ENCODE results near the gene SLC13A1. TPM values are rescaled to one million over a fixed set of nuclear protein-coding genes. Genes with fewer than 3 reads are reported as not detected.

The SLC13A1 gene
- total RNA-seq, 4 donors from 2014 or later = 26.2 to 93.2 (median 33.8) TPM; not detected in 1

DNA sequence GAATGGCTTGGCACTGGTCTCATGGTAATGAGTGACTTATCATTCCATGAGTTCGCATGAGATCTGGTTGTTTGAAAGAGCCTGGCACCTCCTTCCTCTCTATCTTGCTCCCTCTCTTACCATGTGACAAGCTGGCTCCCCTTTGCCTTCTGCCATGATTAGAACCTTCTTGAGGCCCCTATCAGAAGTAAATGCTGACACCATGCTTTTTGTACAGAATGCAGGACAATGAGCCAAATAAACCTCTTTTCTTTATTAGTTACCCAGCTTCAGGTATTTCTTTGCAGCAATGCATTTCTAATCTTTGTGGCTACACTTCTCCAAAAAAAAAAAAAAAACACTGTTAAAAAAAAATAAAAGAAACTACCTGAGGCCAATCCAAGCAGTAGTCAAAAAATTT is 17.1 kb upstream of the SLC13A1 start:
- no peak for TF ChIP-seq POLR2A (IDR thresholded peaks at IDR 0.05)
- TF ChIP-seq, protein P1, sequence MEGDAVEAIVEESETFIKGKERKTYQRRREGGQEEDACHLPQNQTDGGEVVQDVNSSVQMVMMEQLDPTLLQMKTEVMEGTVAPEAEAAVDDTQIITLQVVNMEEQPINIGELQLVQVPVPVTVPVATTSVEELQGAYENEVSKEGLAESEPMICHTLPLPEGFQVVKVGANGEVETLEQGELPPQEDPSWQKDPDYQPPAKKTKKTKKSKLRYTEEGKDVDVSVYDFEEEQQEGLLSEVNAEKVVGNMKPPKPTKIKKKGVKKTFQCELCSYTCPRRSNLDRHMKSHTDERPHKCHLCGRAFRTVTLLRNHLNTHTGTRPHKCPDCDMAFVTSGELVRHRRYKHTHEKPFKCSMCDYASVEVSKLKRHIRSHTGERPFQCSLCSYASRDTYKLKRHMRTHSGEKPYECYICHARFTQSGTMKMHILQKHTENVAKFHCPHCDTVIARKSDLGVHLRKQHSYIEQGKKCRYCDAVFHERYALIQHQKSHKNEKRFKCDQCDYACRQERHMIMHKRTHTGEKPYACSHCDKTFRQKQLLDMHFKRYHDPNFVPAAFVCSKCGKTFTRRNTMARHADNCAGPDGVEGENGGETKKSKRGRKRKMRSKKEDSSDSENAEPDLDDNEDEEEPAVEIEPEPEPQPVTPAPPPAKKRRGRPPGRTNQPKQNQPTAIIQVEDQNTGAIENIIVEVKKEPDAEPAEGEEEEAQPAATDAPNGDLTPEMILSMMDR (IDR thresholded peaks at IDR 0.05) = no peak
- no peak overlapping the region for H3K27ac ChIP-seq
- no peaks in the 10 kb centered on the region for H3K4me1 ChIP-seq
- no peak overlapping the region for H3K4me3 ChIP-seq
- DNase-seq = no peak
- H3K9me3 ChIP-seq = no peaks in the 10 kb centered on the region
- H3K27me3 ChIP-seq = no peaks in the 10 kb centered on the region
- H3K36me3 ChIP-seq = no peaks in the 10 kb centered on the region

DNA sequence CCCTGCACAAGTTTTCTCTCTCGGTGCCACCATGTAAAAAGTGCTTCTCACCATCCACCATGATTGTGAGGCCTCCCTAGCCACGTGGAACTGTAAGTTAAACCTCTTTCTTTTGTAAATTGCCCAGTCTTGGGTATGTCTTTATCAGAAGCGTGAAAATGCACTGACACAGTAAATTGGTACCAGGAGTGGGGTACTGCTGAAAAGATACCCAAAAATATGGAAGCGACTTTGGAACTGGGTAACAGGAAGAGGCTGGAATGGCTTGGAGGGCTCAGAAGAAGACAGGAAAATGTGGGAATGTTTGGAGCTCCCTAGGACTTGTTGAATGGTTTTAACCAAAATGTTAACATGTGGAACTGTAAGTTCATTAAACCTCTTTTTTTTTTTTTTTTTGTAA is 15.6 kb upstream of the SLC13A1 start:
- Histone ChIP-seq H3K4me3 (no peak overlapping the region), H3K36me3 (no peaks in the 10 kb centered on the region), H3K27me3 (no peaks in the 10 kb centered on the region), H3K9me3 (no peaks in the 10 kb centered on the region), H3K4me1 (peaks cover 0 to 4% (median 0%) of the 10 kb centered on the region in 4 donors), H3K27ac (no peak overlapping the region)
- TF ChIP-seq POLR2A (IDR thresholded peaks at IDR 0.05) = no peak
- TF ChIP-seq, protein P1 (IDR thresholded peaks at IDR 0.05) = no peak
- DNase-seq = no peak

DNA sequence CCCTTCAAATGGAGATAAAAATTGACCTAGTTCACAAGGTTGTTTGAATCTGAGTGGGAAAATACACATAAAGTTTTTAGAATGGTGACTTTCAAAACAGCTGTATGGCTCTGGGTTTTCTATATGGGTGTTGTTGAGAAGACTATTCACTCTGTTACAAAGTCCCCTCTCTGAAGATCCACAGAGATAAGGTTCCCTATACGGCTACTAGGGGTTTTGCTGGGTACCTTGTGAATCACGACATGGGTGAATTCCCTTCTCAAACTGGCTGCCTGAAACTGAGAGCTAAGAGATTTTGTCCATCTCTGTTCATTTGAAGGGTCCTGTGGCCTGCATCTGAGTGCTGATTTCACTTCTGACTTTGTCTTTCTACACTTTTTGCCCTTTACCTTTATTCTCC is 11.8 kb upstream of the SLC13A1 start:
- H3K36me3 ChIP-seq = no peaks in the 10 kb centered on the region
- no peaks in the 10 kb centered on the region for H3K27me3 ChIP-seq
- H3K27ac ChIP-seq = no peak overlapping the region
- H3K9me3 ChIP-seq = no peaks in the 10 kb centered on the region
- no peak for DNase-seq
- peaks cover 0 to 8% (median 0%) of the 10 kb centered on the region in 4 donors for H3K4me1 ChIP-seq
- no peak overlapping the region for H3K4me3 ChIP-seq
- no peak for TF ChIP-seq POLR2A (IDR thresholded peaks at IDR 0.05)
- TF ChIP-seq, protein P1 (IDR thresholded peaks at IDR 0.05) = no peak

DNA sequence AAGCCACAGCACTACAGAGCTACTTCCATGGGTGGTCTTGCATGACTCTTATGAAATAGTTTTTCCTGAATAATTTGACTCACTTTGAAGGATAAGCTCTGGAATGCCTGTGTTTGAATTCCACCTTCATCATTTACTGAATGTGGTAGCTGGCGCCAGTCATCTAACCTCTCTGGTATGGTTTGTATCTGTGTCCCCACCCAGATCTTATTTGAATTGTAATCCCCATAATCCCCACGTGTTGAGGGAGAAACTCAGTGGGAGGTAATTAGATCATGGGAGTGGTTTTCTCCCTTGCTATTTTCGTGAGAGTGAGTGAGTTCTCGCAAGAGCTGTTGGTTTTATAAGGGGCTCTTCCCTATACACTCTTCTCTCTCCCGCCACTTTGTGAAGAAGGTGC is 11.2 kb upstream of the SLC13A1 start:
- H3K27ac ChIP-seq = no peak overlapping the region

DNA sequence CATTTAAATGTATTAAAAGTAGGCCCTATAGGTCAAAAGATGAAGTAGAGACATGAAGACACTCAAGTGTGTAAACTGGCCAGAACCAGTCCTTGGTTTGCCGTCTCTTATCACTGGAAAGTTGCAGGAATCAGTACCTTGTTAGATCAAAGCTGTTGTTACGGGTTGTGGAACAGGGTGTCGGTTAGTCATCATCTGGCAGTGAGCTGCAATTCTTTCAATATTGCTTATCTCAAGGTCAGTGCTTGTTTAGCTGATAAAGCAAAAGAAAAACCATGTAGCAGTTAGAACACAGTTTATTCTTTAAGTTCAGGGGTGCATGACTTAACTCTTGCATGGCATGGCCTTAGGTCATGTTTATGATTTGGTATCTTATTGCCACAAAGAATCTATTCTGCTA is 10.0 kb upstream of the SLC13A1 start:
- Histone ChIP-seq H3K27ac (peak overlapping the region in 1 of 4 donors; percentile 71), H3K36me3 (no peaks in the 10 kb centered on the region), H3K4me3 (no peak overlapping the region), H3K9me3 (no peaks in the 10 kb centered on the region), H3K27me3 (no peaks in the 10 kb centered on the region), H3K4me1 (peaks cover 0 to 8% (median 0%) of the 10 kb centered on the region in 4 donors)
- peak in 1 of 3 donors; percentile 63 for DNase-seq
- TF ChIP-seq POLR2A (IDR thresholded peaks at IDR 0.05) = no peak
- TF ChIP-seq, protein P1 (IDR thresholded peaks at IDR 0.05) = no peak

More for the DNA sequence above, 11.2 kb upstream of the SLC13A1 start:
- H3K4me3 ChIP-seq = no peak overlapping the region
- no peaks in the 10 kb centered on the region for H3K9me3 ChIP-seq
- no peak for TF ChIP-seq POLR2A (IDR thresholded peaks at IDR 0.05)
- TF ChIP-seq, protein P1 (IDR thresholded peaks at IDR 0.05) = no peak
- no peaks in the 10 kb centered on the region for H3K27me3 ChIP-seq
- no peaks in the 10 kb centered on the region for H3K36me3 ChIP-seq
- DNase-seq = no peak
- H3K4me1 ChIP-seq = peaks cover 0 to 8% (median 0%) of the 10 kb centered on the region in 4 donors

DNA sequence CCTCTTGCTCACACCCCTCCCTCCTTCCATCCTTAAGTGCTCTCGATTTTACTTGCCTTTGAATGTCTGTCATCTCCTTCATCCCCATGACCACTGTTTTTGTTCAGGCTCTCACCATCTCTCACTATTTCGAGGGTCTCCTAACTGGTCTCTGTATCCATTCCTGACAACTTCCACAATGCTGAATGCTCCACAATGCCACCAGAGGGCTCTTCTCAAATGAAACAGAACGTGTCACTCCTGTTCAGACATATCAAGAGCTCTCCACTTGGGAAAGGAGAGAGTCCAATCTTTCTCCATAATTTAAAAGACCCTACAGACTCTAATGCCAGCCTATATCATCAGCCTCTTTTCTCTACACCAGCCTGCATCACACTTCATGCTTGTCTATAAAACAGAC is 9.0 kb upstream of the SLC13A1 start:
- Histone ChIP-seq H3K9me3 (no peaks in the 10 kb centered on the region), H3K27me3 (no peaks in the 10 kb centered on the region), H3K27ac (no peak overlapping the region), H3K36me3 (no peaks in the 10 kb centered on the region), H3K4me3 (no peak overlapping the region), H3K4me1 (peaks cover 0 to 8% (median 0%) of the 10 kb centered on the region in 4 donors)
- no peak for TF ChIP-seq POLR2A (IDR thresholded peaks at IDR 0.05)
- TF ChIP-seq, protein P1 (IDR thresholded peaks at IDR 0.05) = peak in 3 of 6 experiments; percentile 58 to 64 (median 60)
- DNase-seq = peak in 1 of 3 donors; percentile 46

Measured in Peyer's patch (tissue), 4 donors.